Keratinocyte (primary cell): Measurements from ENCODE around the gene TSHZ2. TPM values are rescaled to one million over a fixed set of nuclear protein-coding genes. Genes with fewer than 3 reads are reported as not detected.

Experiments used
- DNase-seq: peaks from one replicate; pipeline ENCODE4 v3.0.0-alpha.2; 2011; ENCODE audit warnings: low read depth, missing footprints, low spot score
- FAIRE-seq: peaks from 2 replicates; lab custom pipeline; 2011; peaks lifted over from hg19 to GRCh38; lab: Jason Lieb, UNC
- H2AFZ ChIP-seq: 2 replicates; pipeline ENCODE4 v1.6.0; 2012; ENCODE audit warnings: low read length, control low read depth, inconsistent platforms; ENCODE audit not compliant: control insufficient read depth
- H3K27ac ChIP-seq: 2 replicates; pipeline ENCODE4 v1.5.1; 2011; ENCODE audit warnings: low read length; ENCODE audit not compliant: control insufficient read depth, insufficient read depth
- H3K27me3 ChIP-seq: 3 replicates; pipeline ENCODE4 v1.6.0; 2011; ENCODE audit warnings: low read length; ENCODE audit not compliant: control insufficient read depth, insufficient read depth; ENCODE audit errors: extremely low read depth
- H3K36me3 ChIP-seq, 2 experiments: 2 replicates in 1 of 2; 3 replicates in 1 of 2; pipeline ENCODE4 v1.5.1; 2011; ENCODE audit warnings: low read length in 2 of 2, mild to moderate bottlenecking in 1 of 2; ENCODE audit not compliant: control insufficient read depth in 2 of 2, insufficient read depth in 2 of 2; ENCODE audit errors: extremely low read depth in 1 of 2
- H3K4me1 ChIP-seq: 3 replicates; pipeline ENCODE4 v1.5.1; 2011; ENCODE audit warnings: low read length; ENCODE audit not compliant: control insufficient read depth, insufficient read depth; ENCODE audit errors: extremely low read depth
- H3K4me2 ChIP-seq: 3 replicates; pipeline ENCODE4 v1.6.0; 2011; ENCODE audit warnings: low read depth, low read length; ENCODE audit not compliant: control insufficient read depth, insufficient read depth; ENCODE audit errors: extremely low read depth
- H3K4me3 ChIP-seq, 3 experiments: fragments of 200-600 bp in 1 of 3; sonication (generic) in 1 of 3; 2 replicates in 2 of 3; 3 replicates in 1 of 3; pipeline ENCODE4 v1.5.1; 2011 to 2016; ENCODE audit warnings: low read length in 3 of 3, mild to moderate bottlenecking in 3 of 3, control low read depth in 2 of 3, inconsistent platforms in 1 of 3, low read depth in 1 of 3, mixed read lengths in 1 of 3, mixed run types in 1 of 3, moderate library complexity in 1 of 3; ENCODE audit not compliant: control insufficient read depth in 2 of 3, insufficient read depth in 2 of 3; ENCODE audit errors: extremely low read depth in 1 of 3
- H3K79me2 ChIP-seq: 2 replicates; pipeline ENCODE4 v1.6.0; 2012; ENCODE audit warnings: low read length; ENCODE audit not compliant: control insufficient read depth, insufficient read depth
- H3K9ac ChIP-seq: 3 replicates; pipeline ENCODE4 v1.6.0; 2011; ENCODE audit warnings: low read length; ENCODE audit not compliant: control insufficient read depth, insufficient read depth; ENCODE audit errors: extremely low read depth
- H3K9me1 ChIP-seq: 3 replicates; pipeline ENCODE4 v1.6.0; 2011; ENCODE audit warnings: low read length; ENCODE audit not compliant: control insufficient read depth, insufficient read depth; ENCODE audit errors: extremely low read depth
- H3K9me3 ChIP-seq: 2 replicates; pipeline ENCODE4 v1.5.1; 2012; ENCODE audit warnings: low read depth, low read length; ENCODE audit not compliant: control insufficient read depth
- H4K20me1 ChIP-seq: 3 replicates; pipeline ENCODE4 v1.6.0; 2011; ENCODE audit warnings: low read length; ENCODE audit not compliant: control insufficient read depth, insufficient read depth; ENCODE audit errors: extremely low read depth
- EZH2 ChIP-seq: IDR thresholded peaks from one replicate; pipeline ENCODE4 v1.6.1; 2012; ENCODE audit warnings: inconsistent platforms, mild to moderate bottlenecking, low read length, moderate library complexity
- dilution Hi-C: fragments of 300-500 bp; cut with MboI; formaldehyde crosslinking; loops from one replicate; pipeline ENCODE4 v1.7.0; 2020; ENCODE audit warnings: low sequenced_read_pairs; ENCODE audit not compliant: extremely low pct_ligation_motif_present
- polyA plus RNA-seq, 5 experiments: library from polyadenylated mRNA; depleted of rRNA in 3 of 5; stranded (reverse) in 3 of 5; stranded (forward) in 1 of 5; unstranded in 1 of 5; fragments of >200 nt; gene quantifications; 1 replicate in 1 of 5; 2 replicates in 3 of 5; 3 replicates in 1 of 5; pipeline versions ENCODE4 v1.2.1 to v1.2.3, GENCODE V29; 2011 to 2012; ENCODE audit warnings: missing spikeins in 2 of 5, low read depth in 1 of 5, low replicate concordance in 1 of 5
- TF ChIP-seq, protein P1 (sequence below), 3 experiments: IDR thresholded peaks in 1 of 3; conservative IDR thresholded peaks in 1 of 3; optimal IDR thresholded peaks in 1 of 3; 2 replicates in 2 of 3; 3 replicates in 1 of 3; pipeline versions ENCODE3 to v1.5.1; 2011; ENCODE audit warnings: low read length in 3 of 3, mild to moderate bottlenecking in 3 of 3, moderate library complexity in 2 of 3, control low read depth in 1 of 3, inconsistent platforms in 1 of 3; ENCODE audit not compliant: insufficient read depth in 2 of 3; ENCODE audit errors: extremely low read depth in 1 of 3

Gene TSHZ2
- polyA plus RNA-seq, 1 donor (not counting 4 experiments of a cell fraction or from before 2014, with no cell fraction given), result 1.1 TPM

DNA sequence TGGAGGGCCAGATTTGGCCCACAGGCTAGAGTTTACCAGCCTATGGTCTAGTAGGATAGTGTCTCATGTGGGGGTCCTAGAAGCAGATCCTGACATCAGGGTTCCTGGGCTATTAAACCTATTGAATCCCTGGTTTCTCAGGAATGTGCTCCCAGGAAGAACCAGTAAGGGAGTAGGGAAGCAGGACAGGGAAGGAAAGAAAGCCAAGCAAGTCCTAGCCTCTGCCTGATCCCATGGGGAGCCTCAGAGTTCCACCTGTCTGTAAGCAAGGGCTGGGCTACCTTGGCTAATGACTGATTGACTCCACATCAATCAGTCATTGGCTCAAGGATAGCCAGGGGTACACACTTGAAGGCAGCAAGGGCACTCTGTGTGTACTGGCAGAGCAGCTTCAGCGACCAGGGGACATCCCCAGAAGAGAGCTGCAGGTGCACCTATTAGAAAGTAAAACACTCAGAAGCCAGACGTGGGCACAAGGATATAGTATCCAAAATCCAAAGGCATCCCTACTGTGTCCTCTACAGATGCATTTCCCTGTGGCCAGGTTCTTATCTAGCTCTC lies 309.5 kb downstream of the TSHZ2 start:
- dilution Hi-C loops, result no loop called here
- H2AFZ ChIP-seq, result no peak overlapping the region
- no peaks in the 10 kb centered on the region for H3K79me2 ChIP-seq
- no peak for FAIRE-seq
- no peaks in the 10 kb centered on the region for H3K4me1 ChIP-seq
- no peak overlapping the region for H3K9ac ChIP-seq
- no peaks in the 10 kb centered on the region for H3K9me3 ChIP-seq
- H3K27ac ChIP-seq, result no peak overlapping the region
- H3K36me3 ChIP-seq, result no peaks in the 10 kb centered on the region
- TF ChIP-seq EZH2, result no peak
- TF ChIP-seq, protein P1, sequence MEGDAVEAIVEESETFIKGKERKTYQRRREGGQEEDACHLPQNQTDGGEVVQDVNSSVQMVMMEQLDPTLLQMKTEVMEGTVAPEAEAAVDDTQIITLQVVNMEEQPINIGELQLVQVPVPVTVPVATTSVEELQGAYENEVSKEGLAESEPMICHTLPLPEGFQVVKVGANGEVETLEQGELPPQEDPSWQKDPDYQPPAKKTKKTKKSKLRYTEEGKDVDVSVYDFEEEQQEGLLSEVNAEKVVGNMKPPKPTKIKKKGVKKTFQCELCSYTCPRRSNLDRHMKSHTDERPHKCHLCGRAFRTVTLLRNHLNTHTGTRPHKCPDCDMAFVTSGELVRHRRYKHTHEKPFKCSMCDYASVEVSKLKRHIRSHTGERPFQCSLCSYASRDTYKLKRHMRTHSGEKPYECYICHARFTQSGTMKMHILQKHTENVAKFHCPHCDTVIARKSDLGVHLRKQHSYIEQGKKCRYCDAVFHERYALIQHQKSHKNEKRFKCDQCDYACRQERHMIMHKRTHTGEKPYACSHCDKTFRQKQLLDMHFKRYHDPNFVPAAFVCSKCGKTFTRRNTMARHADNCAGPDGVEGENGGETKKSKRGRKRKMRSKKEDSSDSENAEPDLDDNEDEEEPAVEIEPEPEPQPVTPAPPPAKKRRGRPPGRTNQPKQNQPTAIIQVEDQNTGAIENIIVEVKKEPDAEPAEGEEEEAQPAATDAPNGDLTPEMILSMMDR (optimal IDR thresholded peaks at IDR 0.05 in 1 of 3, IDR thresholded peaks at IDR 0.05 in 1 of 3, conservative IDR thresholded peaks at IDR 0.05 in 1 of 3; ENCODE audit: extremely low read depth in 1 of 3, insufficient read depth in 2 of 3, low read length in 3 of 3), result no peak
- H3K4me3 ChIP-seq, result no peak overlapping the region
- DNase-seq, result no peak
- H3K27me3 ChIP-seq, result no peaks in the 10 kb centered on the region
- no peak overlapping the region for H3K4me2 ChIP-seq
- H4K20me1 ChIP-seq, result no peaks in the 10 kb centered on the region
- H3K9me1 ChIP-seq, result no peaks in the 10 kb centered on the region

DNA sequence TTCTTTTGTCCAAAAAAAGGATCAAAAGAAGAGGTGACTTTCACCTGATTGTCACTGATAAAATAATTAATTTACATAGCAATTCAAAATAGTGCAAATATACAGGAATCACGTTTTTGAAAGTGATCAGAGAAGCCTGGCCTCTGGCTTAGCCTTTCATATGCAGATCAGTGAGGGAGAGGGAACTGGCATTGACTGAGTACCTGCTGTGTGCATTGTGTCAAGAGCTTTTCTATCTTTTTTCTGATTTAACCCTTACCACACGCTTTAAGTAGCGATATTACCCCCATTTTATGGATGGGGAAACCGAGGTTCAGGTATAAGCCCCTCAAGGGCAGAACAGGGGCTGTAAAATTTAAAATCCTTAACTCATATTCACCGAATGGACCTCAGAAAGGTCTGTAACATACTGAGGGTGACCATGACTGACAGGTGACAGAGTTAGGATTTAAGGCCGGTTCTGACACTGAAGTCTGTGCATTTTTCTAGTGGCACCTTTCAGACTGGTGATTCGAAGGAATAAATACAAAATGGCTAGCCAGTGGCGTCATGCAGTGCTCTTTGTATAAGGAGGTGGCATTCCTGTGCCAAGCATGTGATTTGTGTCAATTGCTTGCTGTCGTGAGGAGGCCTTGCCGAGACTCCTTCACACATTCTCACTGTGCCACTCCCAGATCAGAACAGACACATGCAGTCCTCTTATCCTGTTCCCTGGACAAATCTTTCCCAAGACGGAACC lies 310.2 kb downstream of the TSHZ2 start:
- no peak overlapping the region for H3K9ac ChIP-seq
- no peak for DNase-seq
- dilution Hi-C loops, result no loop called here
- no peaks in the 10 kb centered on the region for H3K79me2 ChIP-seq
- H3K9me1 ChIP-seq, result no peaks in the 10 kb centered on the region
- H3K36me3 ChIP-seq, result no peaks in the 10 kb centered on the region
- TF ChIP-seq EZH2, result no peak
- TF ChIP-seq, protein P1 (optimal IDR thresholded peaks at IDR 0.05 in 1 of 3, IDR thresholded peaks at IDR 0.05 in 1 of 3, conservative IDR thresholded peaks at IDR 0.05 in 1 of 3; ENCODE audit: extremely low read depth in 1 of 3, insufficient read depth in 2 of 3, low read length in 3 of 3), result no peak
- H3K4me1 ChIP-seq, result no peaks in the 10 kb centered on the region
- H2AFZ ChIP-seq, result no peak overlapping the region
- no peaks in the 10 kb centered on the region for H3K9me3 ChIP-seq
- FAIRE-seq, result no peak
- no peak overlapping the region for H3K4me2 ChIP-seq
- H3K27ac ChIP-seq, result no peak overlapping the region
- no peaks in the 10 kb centered on the region for H3K27me3 ChIP-seq
- H3K4me3 ChIP-seq, result no peak overlapping the region
- H4K20me1 ChIP-seq, result no peaks in the 10 kb centered on the region
